GM21515 (cell line): ENCODE data around the gene SHLD1.
A peak's percentile ranks its signal among the peaks of the same experiment; 100 is the strongest.
"Not testable (repeated sequence)": the region's sequence is repeated elsewhere in the genome, so short reads cannot be mapped to it uniquely, and the experiment has no call there.

Source experiments
- ATAC-seq: cut with Tn5 transposase; IDR thresholded peaks from one replicate; pipeline ENCODE4 v1.9.1; 2021; ENCODE audit not compliant: unreplicated experiment

SHLD1 gene

GRCh38 chr20:5749952-5750779 lies at the start of gene SHLD1:
TSS of gene SHLD1 (plus strand) at chr20:5750401. CDS start at chr20:5772866, 22,465 bp downstream.
- peak; percentile 84 for ATAC-seq

DNA sequence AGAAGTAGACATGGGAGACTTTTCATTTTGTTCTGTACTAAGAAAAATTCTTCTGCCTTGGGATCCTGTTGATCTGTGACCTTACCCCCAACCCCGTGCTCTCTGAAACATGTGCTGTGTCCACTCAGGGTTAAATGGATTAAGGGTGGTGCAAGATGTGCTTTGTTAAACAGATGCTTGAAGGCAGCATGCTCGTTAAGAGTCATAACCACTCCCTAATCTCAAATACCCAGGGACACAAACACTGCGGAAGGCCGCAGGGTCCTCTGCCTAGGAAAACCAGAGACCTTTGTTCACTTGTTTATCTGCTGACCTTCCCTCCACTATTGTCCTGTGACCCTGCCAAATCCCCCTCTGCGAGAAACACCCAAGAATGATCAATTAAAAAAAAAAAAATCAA lies 47.9 kb upstream of the SHLD1 start:
- not testable (repeated sequence) for ATAC-seq

GRCh38 chr20:5703681-5704101 lies 46.5 kb upstream of the SHLD1 start:
- no peak for ATAC-seq

DNA sequence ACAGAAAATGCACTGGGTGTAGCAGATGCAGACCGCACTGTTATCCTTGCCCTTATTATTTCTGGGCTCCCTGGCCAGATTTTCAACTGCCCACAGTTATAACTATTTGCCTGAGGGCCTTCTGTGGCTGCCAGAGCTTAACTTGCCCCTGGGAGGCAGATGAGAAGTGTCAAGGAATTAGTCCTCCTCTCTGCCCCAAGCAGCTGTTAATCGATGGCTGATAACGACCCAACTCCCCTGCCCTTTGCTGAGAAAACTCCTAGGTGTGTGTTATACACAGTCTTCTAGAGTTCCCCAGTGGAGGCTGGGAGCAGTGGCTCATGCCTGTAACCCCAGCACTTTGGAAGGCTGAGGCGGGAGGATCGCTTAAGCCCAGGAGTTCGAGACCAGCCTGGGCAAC lies 44.4 kb upstream of the SHLD1 start:
- ATAC-seq, result no peak

GRCh38 chr20:5706797-5707196 lies 43.4 kb upstream of the SHLD1 start:
- no peak for ATAC-seq

- ATAC-seq, result no peak
Observed at GRCh38 chr20:5710551-5710950, 39.6 kb upstream of the SHLD1 start.

DNA sequence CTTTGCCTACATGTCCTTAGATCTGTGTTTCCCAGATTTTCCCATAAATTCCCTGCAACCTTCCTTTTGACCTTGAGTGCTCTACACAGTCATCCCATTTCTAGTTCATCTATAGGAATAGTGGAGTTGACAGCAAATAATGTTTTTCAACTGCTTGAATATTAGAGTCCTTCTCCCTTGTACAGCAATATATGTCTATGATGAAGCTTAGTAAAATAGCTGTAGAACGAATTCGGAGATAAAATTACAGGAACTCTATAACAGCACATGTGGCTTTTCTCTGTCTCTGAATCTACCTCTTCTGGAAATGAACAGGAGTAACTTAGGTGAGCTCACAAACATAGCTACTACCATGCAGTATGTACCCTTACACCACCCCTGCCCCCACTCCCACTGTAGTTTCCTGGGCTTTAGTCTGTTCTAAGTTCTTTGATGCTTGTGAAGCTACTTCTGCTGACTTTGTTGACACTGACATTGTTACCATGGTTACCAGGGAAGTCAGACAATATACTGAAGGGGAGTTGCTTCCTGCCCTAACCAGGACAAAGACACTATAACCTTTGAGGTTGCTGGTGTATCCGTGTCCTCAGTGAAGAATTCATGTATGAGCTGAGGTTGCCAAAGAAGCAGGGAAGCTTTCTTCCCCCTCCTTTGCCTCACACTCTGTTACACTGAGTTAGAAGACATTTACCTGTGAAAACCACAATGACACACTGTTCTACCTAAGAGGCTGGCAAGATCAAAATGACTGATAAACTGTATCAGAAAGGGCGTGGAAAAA lies 35.8 kb upstream of the SHLD1 start:
- ATAC-seq, result no peak

DNA sequence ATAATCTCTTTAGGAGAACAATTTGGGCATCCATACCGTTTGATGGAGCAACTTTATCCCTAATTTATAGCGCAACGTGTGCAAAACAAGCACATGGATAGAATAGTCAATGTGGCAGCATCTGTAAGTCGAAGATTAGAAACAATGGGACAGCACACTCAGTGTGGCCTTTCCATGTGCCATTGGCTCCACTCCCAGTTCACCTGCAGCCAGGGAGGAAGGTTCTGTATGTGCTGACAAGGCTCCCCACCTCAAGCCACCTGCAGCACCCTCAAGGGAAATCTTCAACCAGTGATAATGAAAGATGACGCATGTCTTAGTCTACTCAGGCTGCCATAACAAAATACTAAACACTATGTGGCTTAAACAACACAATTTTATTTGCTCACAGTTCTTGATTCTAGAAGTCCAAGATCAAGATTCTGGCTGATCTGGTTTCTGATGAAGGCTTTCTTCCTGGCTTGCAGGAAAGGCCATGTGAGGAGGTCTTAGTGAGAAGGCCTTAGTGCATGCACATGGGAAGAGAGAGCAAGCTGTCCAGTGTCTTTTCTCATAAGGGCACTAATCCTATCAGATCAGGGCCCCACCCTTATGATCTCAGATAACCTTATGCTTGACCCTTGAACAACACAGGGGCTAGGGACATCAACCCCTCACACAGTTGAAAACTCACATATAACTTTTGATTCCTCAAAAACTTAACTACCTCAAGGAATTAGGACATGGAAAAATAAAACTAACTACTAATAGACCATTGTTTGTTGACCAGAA lies 34.9 kb upstream of the SHLD1 start:
- no peak for ATAC-seq

- no peak for ATAC-seq
Observed at GRCh38 chr20:5716953-5717352, 33.2 kb upstream of the SHLD1 start.

DNA sequence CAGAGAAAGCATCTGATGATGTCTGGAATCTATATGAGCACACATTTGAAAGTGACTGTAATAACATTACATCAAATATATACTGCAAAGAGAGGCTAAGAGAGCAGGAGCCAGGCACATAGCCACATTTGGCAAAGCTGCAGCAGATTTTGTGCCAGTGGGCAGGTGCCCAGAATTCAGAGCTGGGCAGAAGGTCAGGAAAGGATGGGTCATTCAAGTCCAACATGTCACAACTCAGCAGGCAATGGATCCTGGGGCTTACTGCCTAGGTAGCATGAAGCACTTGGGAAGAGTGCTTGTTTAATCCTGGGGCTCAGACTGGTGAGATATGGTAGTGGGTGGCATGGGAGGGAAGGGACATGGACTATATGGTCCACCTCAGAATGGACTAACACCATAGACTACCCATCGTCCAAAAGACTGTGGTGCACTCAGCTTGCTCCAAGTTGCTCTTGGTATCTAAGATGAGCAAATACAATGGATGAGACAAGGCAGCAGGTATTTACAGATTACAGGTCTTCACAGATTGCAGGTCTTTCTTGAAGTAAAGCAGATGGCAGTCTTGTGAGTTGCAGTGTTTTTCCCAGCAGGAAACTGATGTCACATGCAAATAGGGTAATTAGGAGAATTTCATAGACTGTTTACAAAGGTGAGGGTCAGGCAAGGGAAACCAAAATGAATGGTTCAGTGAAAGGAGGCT lies 31.2 kb upstream of the SHLD1 start:
- no peak for ATAC-seq

DNA sequence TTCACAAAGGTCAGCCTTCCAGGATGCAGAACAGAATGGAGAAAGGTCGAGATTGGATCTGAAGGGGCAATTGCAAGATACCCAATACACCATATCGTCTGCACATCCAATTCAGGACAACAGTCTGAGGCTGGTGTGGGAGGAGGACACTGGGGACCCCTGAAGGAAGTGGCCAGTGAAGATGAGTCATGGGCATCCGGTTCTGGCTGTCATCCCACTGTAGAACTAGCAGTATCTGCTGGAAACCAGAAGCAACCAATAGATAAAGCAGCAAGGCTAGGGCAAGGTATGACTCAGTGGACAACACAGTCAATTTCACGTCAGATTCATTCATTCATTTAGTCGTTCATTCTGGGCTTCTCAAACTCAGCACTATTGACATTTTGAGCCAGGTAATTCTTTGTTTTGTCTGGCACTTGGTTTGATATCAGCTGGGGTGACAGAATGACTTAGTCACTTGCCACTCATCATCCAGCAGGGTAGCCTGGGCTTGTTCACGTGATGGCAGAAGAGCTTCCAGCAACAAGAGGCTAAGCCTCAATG lies 30.3 kb upstream of the SHLD1 start:
- ATAC-seq, result no peak

GRCh38 chr20:5720696-5721095 lies 29.5 kb upstream of the SHLD1 start:
- no peak for ATAC-seq

- not testable (repeated sequence) for ATAC-seq
Observed at GRCh38 chr20:5721356-5721755, 28.8 kb upstream of the SHLD1 start.

GRCh38 chr20:5722927-5723326 lies 27.3 kb upstream of the SHLD1 start:
- ATAC-seq, result no peak

DNA sequence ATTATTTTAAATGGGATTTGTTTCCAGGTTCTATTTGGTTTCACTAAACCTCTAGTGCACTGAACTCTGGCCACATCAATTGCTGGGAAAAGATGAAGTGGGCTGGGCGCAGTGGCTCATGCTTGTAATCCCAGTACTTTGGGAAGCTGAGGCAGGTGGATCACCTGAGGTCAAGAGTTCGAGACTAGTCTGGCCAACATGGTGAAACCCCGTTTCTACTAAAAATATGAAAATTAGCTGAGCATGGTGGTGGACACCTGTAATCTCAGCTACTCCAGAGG lies 25.1 kb upstream of the SHLD1 start:
- not testable (repeated sequence) for ATAC-seq

GRCh38 chr20:5727018-5727515 lies 23.1 kb upstream of the SHLD1 start:
- no peak for ATAC-seq

- ATAC-seq, result no peak
Observed at GRCh38 chr20:5729348-5729747, 20.9 kb upstream of the SHLD1 start.

GRCh38 chr20:5730131-5730530 lies 20.1 kb upstream of the SHLD1 start:
- no peak for ATAC-seq

GRCh38 chr20:5731753-5732366 lies 18.3 kb upstream of the SHLD1 start:
- no peak for ATAC-seq

GRCh38 chr20:5734602-5735001 lies 15.6 kb upstream of the SHLD1 start:
- ATAC-seq, result no peak
